GM19324 (cell line): ENCODE results near the gene MRPL22.
"Not testable (repeated sequence)": the region's sequence is repeated elsewhere in the genome, so short reads cannot be mapped to it uniquely, and the experiment has no call there.

ENCODE experiments used
- ATAC-seq: cut with Tn5 transposase; IDR thresholded peaks from one replicate; pipeline ENCODE4 v1.9.1; 2021; ENCODE audit warnings: mild to moderate bottlenecking, moderate library complexity; ENCODE audit not compliant: unreplicated experiment, low FRiP score

The MRPL22 gene

GRCh38 chr5:154939387-154939786, 1.5 kb upstream of the MRPL22 start:
- ATAC-seq, result not testable (repeated sequence)

- ATAC-seq, result no peak
Measured at GRCh38 chr5:154940375-154940771, 500 bp upstream of the MRPL22 start.

- no peak for ATAC-seq
Measured at GRCh38 chr5:154943527-154943926, 2.7 kb downstream of the MRPL22 start.

GRCh38 chr5:154944716-154945115, 3.8 kb downstream of the MRPL22 start:
- ATAC-seq, result no peak

GRCh38 chr5:154945695-154946301, 4.9 kb downstream of the MRPL22 start:
- ATAC-seq, result no peak

- no peak for ATAC-seq
Measured at GRCh38 chr5:154947778-154948177, 6.9 kb downstream of the MRPL22 start.

GRCh38 chr5:154948313-154948712, 7.4 kb downstream of the MRPL22 start:
- ATAC-seq, result no peak

- no peak for ATAC-seq
Measured at GRCh38 chr5:154949781-154950180, 8.9 kb downstream of the MRPL22 start.

- ATAC-seq, result no peak
Measured at GRCh38 chr5:154956712-154957111, 15.8 kb downstream of the MRPL22 start.

GRCh38 chr5:154962494-154962893, 21.6 kb downstream of the MRPL22 start:
- no peak for ATAC-seq

GRCh38 chr5:154966081-154966841, 25.4 kb downstream of the MRPL22 start:
- no peak for ATAC-seq

GRCh38 chr5:154966874-154967273, 26.0 kb downstream of the MRPL22 start:
- ATAC-seq, result no peak

GRCh38 chr5:154967421-154968024, 26.6 kb downstream of the MRPL22 start:
- ATAC-seq, result no peak

- no peak for ATAC-seq
Measured at GRCh38 chr5:154968953-154969352, 28.1 kb downstream of the MRPL22 start.

- no peak for ATAC-seq
Measured at GRCh38 chr5:154970759-154971158, 29.9 kb downstream of the MRPL22 start.

- no peak for ATAC-seq
Measured at GRCh38 chr5:154971501-154971900, 30.6 kb downstream of the MRPL22 start.

- ATAC-seq, result no peak
Measured at GRCh38 chr5:154972476-154973080, 31.7 kb downstream of the MRPL22 start.

- not testable (repeated sequence) for ATAC-seq
Measured at GRCh38 chr5:154976082-154976481, 35.2 kb downstream of the MRPL22 start.

- no peak for ATAC-seq
Measured at GRCh38 chr5:154977409-154977808, 36.5 kb downstream of the MRPL22 start.

GRCh38 chr5:154978294-154978693, 37.4 kb downstream of the MRPL22 start:
- not testable (repeated sequence) for ATAC-seq

GRCh38 chr5:154984946-154985516, 44.2 kb downstream of the MRPL22 start:
- ATAC-seq, result no peak
